IMR-90 (cell line): Measurements from ENCODE around the gene KLK14.

Experiments used
- BHLHE40 ChIP-seq: fragments of 150-350 bp; IDR thresholded peaks from 2 replicates; pipeline ENCODE4 v1.6.1; 2016; ENCODE audit warnings: mild to moderate bottlenecking, low read depth, low read length
- CEBPB ChIP-seq: IDR thresholded peaks from 2 replicates; pipeline ENCODE4 v1.6.1; 2012; ENCODE audit warnings: low read depth, low read length, improper control_type of control experiment
- CHD1 ChIP-seq: IDR thresholded peaks from 2 replicates; pipeline ENCODE4 v1.6.1; 2012; ENCODE audit warnings: low read depth, low read length, improper control_type of control experiment
- MAFK ChIP-seq: IDR thresholded peaks from 2 replicates; pipeline ENCODE4 v1.6.1; 2012; ENCODE audit warnings: low read depth, low read length, improper control_type of control experiment
- MAZ ChIP-seq: IDR thresholded peaks from 2 replicates; pipeline ENCODE4 v1.6.1; 2012; ENCODE audit warnings: low read depth, mild to moderate bottlenecking, low read length, improper control_type of control experiment, moderate library complexity, borderline replicate concordance
- MXI1 ChIP-seq: IDR thresholded peaks from 2 replicates; pipeline ENCODE4 v1.6.1; 2012; ENCODE audit warnings: low read depth, mild to moderate bottlenecking, low read length, moderate library complexity, borderline replicate concordance
- POLR2A ChIP-seq: IDR thresholded peaks from 2 replicates; pipeline ENCODE4 v1.6.1; 2012; ENCODE audit warnings: mild to moderate bottlenecking, low read depth, low read length
- RAD21 ChIP-seq: IDR thresholded peaks from 2 replicates; pipeline ENCODE4 v1.6.1; 2012; ENCODE audit warnings: low read length, improper control_type of control experiment
- RCOR1 ChIP-seq: IDR thresholded peaks from 2 replicates; pipeline ENCODE4 v1.6.1; 2012; ENCODE audit warnings: mild to moderate bottlenecking, low read length, improper control_type of control experiment; ENCODE audit not compliant: insufficient replicate concordance
- RFX5 ChIP-seq: IDR thresholded peaks from 2 replicates; pipeline ENCODE4 v1.8.0; 2012; ENCODE audit warnings: low read depth, mild to moderate bottlenecking, low read length, moderate library complexity
- SMC3 ChIP-seq: fragments of 150-350 bp; IDR thresholded peaks from 2 replicates; pipeline ENCODE4 v1.6.1; 2016; ENCODE audit warnings: low read depth, mild to moderate bottlenecking, antibody characterized with exemption, low read length, moderate library complexity
- USF2 ChIP-seq: fragments of 150-350 bp; IDR thresholded peaks from 2 replicates; pipeline ENCODE4 v1.6.1; 2017; ENCODE audit warnings: mild to moderate bottlenecking, antibody characterized with exemption, low read length, low read depth
- TF ChIP-seq, protein P1 (sequence below): conservative IDR thresholded peaks from 2 replicates; pipeline ENCODE4 v1.5.1; 2012; ENCODE audit warnings: mild to moderate bottlenecking, low read depth, low read length, improper control_type of control experiment
- TF ChIP-seq, protein P2 (sequence below): fragments of 150-350 bp; IDR thresholded peaks from 2 replicates; pipeline ENCODE4 v1.6.1; 2016; ENCODE audit warnings: low read depth, mild to moderate bottlenecking, low read length, moderate library complexity, borderline replicate concordance

GRCh38 chr19:51043497-51043896 is 39.2 kb downstream of the KLK14 start:
- no peak for TF ChIP-seq SMC3
- no peak for TF ChIP-seq RAD21
- TF ChIP-seq POLR2A, result no peak
- TF ChIP-seq, protein P1, sequence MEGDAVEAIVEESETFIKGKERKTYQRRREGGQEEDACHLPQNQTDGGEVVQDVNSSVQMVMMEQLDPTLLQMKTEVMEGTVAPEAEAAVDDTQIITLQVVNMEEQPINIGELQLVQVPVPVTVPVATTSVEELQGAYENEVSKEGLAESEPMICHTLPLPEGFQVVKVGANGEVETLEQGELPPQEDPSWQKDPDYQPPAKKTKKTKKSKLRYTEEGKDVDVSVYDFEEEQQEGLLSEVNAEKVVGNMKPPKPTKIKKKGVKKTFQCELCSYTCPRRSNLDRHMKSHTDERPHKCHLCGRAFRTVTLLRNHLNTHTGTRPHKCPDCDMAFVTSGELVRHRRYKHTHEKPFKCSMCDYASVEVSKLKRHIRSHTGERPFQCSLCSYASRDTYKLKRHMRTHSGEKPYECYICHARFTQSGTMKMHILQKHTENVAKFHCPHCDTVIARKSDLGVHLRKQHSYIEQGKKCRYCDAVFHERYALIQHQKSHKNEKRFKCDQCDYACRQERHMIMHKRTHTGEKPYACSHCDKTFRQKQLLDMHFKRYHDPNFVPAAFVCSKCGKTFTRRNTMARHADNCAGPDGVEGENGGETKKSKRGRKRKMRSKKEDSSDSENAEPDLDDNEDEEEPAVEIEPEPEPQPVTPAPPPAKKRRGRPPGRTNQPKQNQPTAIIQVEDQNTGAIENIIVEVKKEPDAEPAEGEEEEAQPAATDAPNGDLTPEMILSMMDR, result no peak
- TF ChIP-seq BHLHE40, result no peak
- no peak for TF ChIP-seq RCOR1
- no peak for TF ChIP-seq MAFK
- TF ChIP-seq RFX5, result no peak
- TF ChIP-seq CEBPB, result no peak
- no peak for TF ChIP-seq MAZ
- TF ChIP-seq CHD1, result no peak
- no peak for TF ChIP-seq MXI1
- TF ChIP-seq USF2, result no peak
- TF ChIP-seq, protein P2, sequence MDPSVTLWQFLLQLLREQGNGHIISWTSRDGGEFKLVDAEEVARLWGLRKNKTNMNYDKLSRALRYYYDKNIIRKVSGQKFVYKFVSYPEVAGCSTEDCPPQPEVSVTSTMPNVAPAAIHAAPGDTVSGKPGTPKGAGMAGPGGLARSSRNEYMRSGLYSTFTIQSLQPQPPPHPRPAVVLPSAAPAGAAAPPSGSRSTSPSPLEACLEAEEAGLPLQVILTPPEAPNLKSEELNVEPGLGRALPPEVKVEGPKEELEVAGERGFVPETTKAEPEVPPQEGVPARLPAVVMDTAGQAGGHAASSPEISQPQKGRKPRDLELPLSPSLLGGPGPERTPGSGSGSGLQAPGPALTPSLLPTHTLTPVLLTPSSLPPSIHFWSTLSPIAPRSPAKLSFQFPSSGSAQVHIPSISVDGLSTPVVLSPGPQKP, result no peak
